TTC549 (cell line): Measurements from ENCODE around the gene KDM4B.

Experiments
- FAIRE-seq: peaks from 2 replicates; lab custom pipeline; 2012; peaks lifted over from hg19 to GRCh38; lab: Jason Lieb, UNC

Gene KDM4B

GRCh38 chr19:5124111-5124855 lies 155.4 kb downstream of the KDM4B start:
- FAIRE-seq = no peak

DNA sequence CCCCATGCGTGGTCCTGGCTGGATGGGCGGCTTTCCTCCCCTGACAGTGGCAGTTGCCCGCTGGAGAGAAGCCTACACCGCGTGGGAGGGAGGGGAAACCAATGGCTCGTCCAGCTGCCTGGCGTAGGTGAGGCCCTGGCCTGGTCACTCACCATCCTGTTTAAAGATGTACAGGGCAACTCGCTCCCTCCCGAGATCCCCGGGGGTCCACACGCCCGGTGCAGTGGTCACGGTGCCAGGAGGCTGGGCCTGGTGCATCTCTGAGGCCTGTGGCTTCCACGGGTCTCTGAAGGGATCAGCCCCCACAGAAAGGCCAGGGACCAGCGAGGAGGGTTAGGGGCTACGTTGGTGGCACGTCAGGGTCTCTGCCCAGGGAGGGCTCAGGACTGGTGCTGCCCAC lies 156.5 kb downstream of the KDM4B start:
- no peak for FAIRE-seq

GRCh38 chr19:5125797-5126497 lies 157.0 kb downstream of the KDM4B start:
- no peak for FAIRE-seq

DNA sequence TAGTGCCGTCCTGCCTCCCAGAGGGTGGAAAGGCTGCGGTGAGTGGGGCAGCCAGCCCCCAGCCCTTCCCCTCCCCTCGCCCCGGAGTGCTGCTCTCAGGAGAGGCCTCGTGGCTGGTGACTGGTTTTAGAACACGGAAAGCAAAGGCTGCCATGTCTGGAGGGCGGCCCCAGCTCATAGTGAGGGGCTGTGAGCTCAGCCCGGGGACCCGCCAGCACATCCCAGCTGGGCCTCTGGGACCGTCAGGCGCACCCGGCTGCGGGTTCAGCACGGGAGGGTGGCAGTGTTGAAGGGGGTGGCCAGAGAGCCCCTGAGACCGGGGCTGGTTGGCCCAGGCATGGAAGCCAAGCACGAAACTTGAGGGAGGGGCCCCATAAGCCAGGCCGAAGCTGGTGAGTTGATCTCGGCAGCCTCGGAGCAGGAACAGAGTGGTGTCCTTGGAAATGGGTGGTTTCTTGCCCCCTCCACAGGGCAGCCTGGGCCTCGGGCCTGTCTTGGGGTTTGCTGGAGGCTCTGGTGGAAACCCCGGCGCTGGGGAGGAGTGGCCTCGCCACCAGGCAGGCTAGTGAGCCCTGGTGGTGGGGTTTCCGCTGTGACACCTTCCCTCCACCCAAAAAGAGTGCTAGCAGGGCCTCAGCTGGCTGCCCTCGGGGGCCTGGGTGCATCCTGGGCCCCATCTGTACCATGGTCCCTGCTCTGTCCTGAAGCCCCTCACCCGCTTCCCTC lies 157.7 kb downstream of the KDM4B start:
- no peak for FAIRE-seq

- no peak for FAIRE-seq
Measured at GRCh38 chr19:5127717-5128116, 158.8 kb downstream of the KDM4B start.

DNA sequence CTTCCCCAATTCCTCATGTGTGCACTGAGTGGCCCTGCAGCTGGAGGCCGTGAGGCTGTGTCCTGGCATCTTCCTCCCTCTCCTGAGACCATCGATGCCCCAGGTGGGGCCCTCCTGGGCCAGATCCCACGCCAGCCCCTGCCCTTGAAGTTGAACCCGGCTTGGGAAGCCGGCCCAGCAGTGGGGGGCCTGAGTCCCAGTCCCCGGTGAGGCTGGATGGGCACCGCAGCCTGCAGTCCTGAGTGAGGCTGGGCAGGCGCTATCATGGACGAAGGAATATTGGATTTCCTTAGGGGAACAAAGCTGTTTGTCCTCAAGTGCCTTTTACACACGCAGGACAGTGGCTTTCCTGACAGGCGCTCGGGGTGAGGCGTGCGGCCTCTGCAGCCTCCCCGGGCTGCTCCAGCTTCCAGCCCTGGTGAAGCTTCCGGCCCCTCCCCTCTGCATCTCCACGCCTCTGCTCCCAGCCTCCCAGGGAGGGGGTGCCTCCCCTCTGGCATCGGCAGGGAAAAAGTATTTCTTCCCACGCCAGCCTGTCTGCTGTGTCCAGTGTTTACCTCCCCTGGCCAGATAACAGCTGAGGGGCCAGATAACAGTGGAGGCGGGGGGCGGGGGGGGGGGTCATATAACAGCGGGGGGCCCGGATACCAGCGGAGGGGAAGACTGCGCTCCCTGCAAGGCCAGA lies 159.5 kb downstream of the KDM4B start:
- FAIRE-seq = no peak

GRCh38 chr19:5128936-5129389 lies 160.1 kb downstream of the KDM4B start:
- FAIRE-seq = no peak

DNA sequence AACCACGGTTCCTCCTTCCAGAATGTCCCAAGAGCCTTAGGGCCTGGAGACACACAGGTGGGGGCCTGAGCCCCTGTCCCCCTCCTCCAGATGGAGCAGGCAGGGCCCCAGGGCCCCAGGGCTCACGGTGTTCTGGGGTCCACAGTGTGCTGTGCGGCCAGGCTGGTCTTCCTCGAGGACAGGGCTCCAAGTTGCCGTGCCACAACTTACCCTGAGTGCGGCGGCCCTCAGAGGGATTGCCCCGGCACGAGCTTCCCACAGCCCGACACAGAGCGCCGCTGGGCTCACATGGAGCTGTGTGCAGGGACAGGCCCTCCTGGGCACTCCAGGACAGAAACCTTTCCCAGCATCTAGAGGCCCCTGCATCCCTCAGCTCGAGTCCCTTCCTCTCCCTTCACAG lies 160.8 kb downstream of the KDM4B start:
- no peak for FAIRE-seq

- FAIRE-seq = no peak
Measured at GRCh38 chr19:5130371-5131030, 161.6 kb downstream of the KDM4B start.

- no peak for FAIRE-seq
Measured at GRCh38 chr19:5131031-5131505, 162.2 kb downstream of the KDM4B start.

GRCh38 chr19:5131506-5132205 lies 162.7 kb downstream of the KDM4B start:
- FAIRE-seq = no peak

- no peak for FAIRE-seq
Measured at GRCh38 chr19:5132206-5132560, 163.3 kb downstream of the KDM4B start.

DNA sequence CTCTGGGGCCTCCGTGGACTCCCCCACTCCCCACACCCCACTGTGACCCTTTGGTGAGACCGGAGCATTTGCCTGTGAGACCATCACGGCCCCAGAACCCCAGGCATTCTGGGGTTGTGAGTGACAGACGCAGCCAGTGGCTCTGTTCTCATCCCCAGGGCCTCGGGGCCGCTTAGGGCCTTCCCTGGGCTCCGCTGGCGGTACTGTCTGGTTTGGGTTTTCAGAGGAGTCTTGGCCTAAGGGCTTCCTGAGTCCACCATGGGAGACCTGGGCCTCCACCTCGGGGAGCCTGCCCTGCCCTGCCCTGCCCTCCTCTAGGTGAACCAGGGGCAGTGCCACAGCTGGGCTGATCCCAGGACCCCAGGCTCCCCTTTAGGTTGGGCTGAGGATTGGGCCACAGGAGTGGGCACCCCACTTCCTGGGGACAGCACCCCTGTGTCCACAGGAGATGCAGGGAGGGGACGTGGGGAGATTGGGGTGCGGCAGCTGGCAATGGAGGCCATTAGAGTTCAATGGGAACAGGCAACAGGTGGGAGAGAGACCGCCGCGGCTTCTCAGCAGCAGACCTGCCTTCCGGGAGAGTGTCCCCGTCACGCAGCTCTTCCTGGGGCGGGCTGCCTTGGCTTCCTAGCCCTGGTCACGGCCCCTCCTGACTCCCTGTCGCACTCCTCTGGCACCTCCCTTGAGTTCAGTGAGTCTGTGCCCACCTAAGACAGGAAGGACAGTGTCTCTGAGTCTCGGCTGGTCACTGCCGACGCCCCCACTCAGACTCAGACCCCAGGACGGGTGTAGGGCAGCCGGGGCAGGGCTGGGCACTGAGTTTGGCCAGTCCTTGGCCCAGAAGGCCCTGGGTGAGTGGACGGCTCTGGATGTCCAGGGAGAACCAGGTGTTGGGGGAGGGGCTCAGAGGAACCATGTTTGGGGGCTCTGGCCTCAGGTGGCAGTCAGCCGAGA lies 164.1 kb downstream of the KDM4B start:
- FAIRE-seq = no peak

DNA sequence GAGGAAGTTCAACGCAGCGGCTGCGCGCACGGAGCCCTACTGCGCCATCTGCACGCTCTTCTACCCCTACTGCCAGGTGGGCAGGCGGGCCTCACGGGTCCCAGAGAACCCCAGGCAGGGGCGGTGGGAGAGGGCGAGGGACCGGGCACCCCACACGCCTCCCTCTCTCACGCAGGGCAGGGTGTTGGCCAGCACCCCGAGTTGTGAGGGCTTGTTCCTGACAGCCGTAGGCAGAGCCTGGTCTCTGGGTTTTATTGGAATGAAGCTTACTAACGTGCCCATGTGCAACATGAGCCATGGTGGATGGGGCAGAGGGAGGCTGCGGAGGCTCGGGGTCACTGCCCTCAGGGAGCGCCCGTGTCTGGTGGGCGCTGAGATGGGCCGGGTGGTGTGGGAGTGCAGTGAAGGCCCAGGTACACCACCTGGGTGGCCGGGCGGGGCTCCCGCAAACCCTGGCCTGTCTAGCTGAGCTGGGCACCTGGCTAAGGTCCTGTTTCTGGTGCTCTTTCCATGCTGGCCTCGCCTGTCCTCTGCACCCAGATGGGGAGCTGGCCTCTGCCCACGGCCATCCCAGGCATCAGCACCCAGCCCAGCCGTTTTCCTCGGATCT lies 165.2 kb downstream of the KDM4B start:
- FAIRE-seq = no peak

DNA sequence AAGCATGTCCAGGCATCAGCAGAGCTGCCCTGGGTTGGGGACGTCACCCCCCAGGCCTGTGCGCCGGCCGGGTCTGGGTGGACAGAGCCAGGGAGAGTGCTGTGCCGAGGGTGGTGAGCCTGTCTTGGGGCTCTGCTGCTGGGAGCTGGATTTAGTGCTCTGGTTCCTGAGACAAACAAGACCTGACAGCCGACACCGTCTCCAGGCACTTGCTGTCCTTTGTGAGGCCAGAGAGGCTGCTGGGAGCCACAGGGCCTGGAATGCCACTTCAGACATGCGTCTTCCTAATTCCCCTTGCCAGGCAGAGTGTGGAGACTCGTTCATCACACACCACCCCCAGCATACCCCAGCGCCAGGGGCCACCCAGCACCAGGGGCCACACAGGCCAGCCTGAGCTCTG lies 165.8 kb downstream of the KDM4B start:
- FAIRE-seq = no peak

GRCh38 chr19:5136073-5136855 lies 167.4 kb downstream of the KDM4B start:
- FAIRE-seq = no peak

GRCh38 chr19:5137114-5137513 lies 168.2 kb downstream of the KDM4B start:
- no peak for FAIRE-seq

GRCh38 chr19:5137571-5138124 lies 168.7 kb downstream of the KDM4B start:
- FAIRE-seq = no peak
